Ovary (tissue), 9 donors: ENCODE measurements around the gene C6orf163. TPM values are rescaled to one million over a fixed set of nuclear protein-coding genes. Genes with fewer than 3 reads are reported as not detected.
"Not testable (repeated sequence)": the region's sequence is repeated elsewhere in the genome, so short reads cannot be mapped to it uniquely, and the experiment has no call there.

ENCODE experiments used
- DNase-seq, 5 donors: peaks; one replicate each; pipeline ENCODE4 v3.0.0-alpha.2; 2019 to 2020
- H3K27ac ChIP-seq, 2 donors: fragments of 200-600 bp; one replicate each; pipeline versions ENCODE4 v1.5.1 to v1.8.0; 2019 to 2022
- H3K27me3 ChIP-seq: fragments of 200-600 bp; one replicate; pipeline ENCODE4 v1.8.0; 2022
- H3K36me3 ChIP-seq: fragments of 200-600 bp; sonication (generic); one replicate; pipeline ENCODE4 v1.5.1; 2019
- H3K4me1 ChIP-seq: one replicate; pipeline ENCODE4 v1.8.1; 2013; ENCODE audit warnings: mild to moderate bottlenecking, moderate library complexity; ENCODE audit not compliant: insufficient read depth
- H3K4me3 ChIP-seq: fragments of 200-600 bp; sonication (generic); one replicate; pipeline ENCODE4 v1.5.1; 2017
- H3K9me3 ChIP-seq, 2 donors: fragments of 200-600 bp in 1 of 2; sonication (generic) in 1 of 2; one replicate each; pipeline versions ENCODE4 v1.5.1 to v1.8.1; 2013 to 2019; ENCODE audit warnings: mild to moderate bottlenecking in 1 of 2, moderate library complexity in 1 of 2
- EP300 ChIP-seq: sonication (generic); formaldehyde crosslinking; IDR thresholded peaks from one replicate; pipeline ENCODE4 v1.6.1; 2017; ENCODE audit warnings: antibody characterized with exemption
- POLR2A ChIP-seq: fragments of 450-650 bp; IDR thresholded peaks from one replicate; pipeline ENCODE4 v1.6.1; 2017; ENCODE audit warnings: antibody characterized with exemption, mild to moderate bottlenecking, moderate library complexity
- WGBS, 3 donors: extraction: QIAGEN DNeasy Blood & Tissue Kit in 1 of 3; methylation state at CpG; one replicate each; pipeline versions ENCODE4 v1.1.5 to v1.1.7; 2013 to 2017; 5-methylcytosine and 5-hydroxymethylcytosine counted together
- intact Hi-C, 4 donors: fragments of 100-400 bp; cut with DNase I; formaldehyde crosslinking; loops; one replicate each; pipeline versions ENCODE4 v1.11.0 to v1.15.1; 2022 to 2023
- polyA plus RNA-seq, 2 donors: library from polyadenylated mRNA; stranded (reverse); fragments of 200-250 nt in 1 of 2; fragments of 350-450 nt in 1 of 2; fragmentation: Illumina TruSeq in 1 of 2; extraction: RNeasy Lipid Tissue Mini Kit (QIAGEN cat#74804) in 1 of 2; gene quantifications; one replicate each; pipeline ENCODE4 v1.2.3, GENCODE V29; 2013 to 2014
- total RNA-seq, 7 donors: library from RNA; depleted of rRNA in 2 of 7; stranded (reverse); fragments of >200 nt in 2 of 7; fragmentation: NEBNext Ultra II Directional in 3 of 7; extraction: Animal tissue kit (Norgen Biotek cat#: 25700) in 3 of 7; gene quantifications; one replicate each; pipeline versions ENCODE4 v1.1.0 to v1.2.4, GENCODE V29; 2016 to 2023
- TF ChIP-seq, protein P1 (sequence below), 3 donors: fragments of 450-650 bp in 2 of 3; fragments of 200-600 bp in 1 of 3; IDR thresholded peaks; one replicate each; pipeline versions ENCODE4 v1.5.1 to v1.8.0; 2016 to 2022; ENCODE audit warnings: antibody characterized with exemption in 3 of 3, mild to moderate bottlenecking in 1 of 3
- donor health status: DM: no; HTN: no; CAD: no; lungs with moderate emphysema.
- donor health status: DM: no; HTN: no; CAD: no.
- donor health status: Bipolar disorder and iron deficiency.
- donor health status: DM: yes; HTN: yes; CAD: no.
- donor health status: DM: no; HTN: no; CAD: no.
- donor health status: DM: yes; HTN: yes; CAD: no.

The C6orf163 gene
- total and polyA plus RNA-seq, 9 donors = 1.3 to 4.1 (median 2.8) TPM

DNA sequence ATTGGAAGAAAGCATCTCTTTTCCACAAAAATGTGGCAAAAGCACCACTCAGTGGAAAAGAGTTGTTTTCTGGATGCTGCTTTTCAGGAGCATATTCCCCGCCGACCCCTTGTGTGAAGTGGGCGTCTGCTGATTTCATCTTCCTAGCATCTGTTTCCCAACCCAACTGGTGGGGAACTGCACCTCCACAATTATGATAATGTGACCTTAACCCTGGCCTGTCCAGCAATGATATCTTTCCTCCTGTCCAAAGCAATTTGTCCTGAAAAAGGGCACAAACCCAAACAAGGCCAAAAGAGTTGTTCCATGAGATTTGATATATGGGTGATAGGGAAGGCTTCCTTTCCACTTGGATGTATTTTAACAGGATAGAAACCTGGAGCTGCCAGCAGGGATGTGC lies 29.5 kb upstream of the C6orf163 start:
- H3K36me3 ChIP-seq = no peaks in the 10 kb centered on the region
- 74 to 91% (median 90%) methylated on average over 3 of the region's 3 CpGs for WGBS, 3 donors
- H3K4me3 ChIP-seq = no peak overlapping the region
- H3K27me3 ChIP-seq = no peaks in the 10 kb centered on the region
- H3K9me3 ChIP-seq = no peaks in the 10 kb centered on the region
- no peak overlapping the region for H3K27ac ChIP-seq
- TF ChIP-seq EP300 (no peak), POLR2A (no peak)
- TF ChIP-seq, protein P1, sequence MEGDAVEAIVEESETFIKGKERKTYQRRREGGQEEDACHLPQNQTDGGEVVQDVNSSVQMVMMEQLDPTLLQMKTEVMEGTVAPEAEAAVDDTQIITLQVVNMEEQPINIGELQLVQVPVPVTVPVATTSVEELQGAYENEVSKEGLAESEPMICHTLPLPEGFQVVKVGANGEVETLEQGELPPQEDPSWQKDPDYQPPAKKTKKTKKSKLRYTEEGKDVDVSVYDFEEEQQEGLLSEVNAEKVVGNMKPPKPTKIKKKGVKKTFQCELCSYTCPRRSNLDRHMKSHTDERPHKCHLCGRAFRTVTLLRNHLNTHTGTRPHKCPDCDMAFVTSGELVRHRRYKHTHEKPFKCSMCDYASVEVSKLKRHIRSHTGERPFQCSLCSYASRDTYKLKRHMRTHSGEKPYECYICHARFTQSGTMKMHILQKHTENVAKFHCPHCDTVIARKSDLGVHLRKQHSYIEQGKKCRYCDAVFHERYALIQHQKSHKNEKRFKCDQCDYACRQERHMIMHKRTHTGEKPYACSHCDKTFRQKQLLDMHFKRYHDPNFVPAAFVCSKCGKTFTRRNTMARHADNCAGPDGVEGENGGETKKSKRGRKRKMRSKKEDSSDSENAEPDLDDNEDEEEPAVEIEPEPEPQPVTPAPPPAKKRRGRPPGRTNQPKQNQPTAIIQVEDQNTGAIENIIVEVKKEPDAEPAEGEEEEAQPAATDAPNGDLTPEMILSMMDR (IDR thresholded peaks at IDR 0.05) = no peak
- intact Hi-C loops = no loop called here
- no peaks in the 10 kb centered on the region for H3K4me1 ChIP-seq
- DNase-seq = no peak

DNA sequence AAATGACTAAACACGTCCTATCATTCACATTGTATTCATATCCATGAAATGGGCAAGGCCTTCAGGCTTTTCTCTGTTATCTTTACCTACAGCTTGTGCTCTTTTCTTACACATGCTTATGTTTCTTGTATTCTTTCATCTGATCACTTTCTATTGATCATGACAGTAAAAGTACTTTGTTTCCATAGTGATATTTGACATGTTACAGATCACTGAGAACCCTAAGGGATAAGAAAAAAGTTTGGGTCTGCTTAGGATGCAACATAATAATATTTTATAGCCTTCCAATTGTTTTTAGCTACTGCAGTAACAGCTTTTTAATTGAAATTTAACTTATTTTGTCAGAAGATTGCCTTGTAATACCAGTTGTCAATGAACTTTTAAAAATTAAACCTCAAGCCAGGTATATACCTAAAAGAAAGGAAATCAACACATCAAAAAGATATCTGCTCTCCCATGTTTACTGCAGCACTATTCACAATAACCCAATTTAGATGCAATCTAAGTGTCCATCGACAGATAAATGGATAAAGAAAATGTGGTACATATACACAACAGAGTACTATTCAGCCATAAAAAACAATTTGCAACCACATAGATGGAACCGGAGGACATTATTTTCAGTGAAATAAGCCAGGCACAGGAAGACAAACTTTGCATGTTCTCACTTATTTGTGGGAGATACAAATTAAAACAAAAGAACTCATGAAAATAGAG lies 25.2 kb upstream of the C6orf163 start:
- intact Hi-C loops = no loop called here
- H3K4me3 ChIP-seq = no peak overlapping the region
- H3K4me1 ChIP-seq = no peaks in the 10 kb centered on the region
- DNase-seq = no peak
- H3K27ac ChIP-seq = no peak overlapping the region
- H3K36me3 ChIP-seq = no peaks in the 10 kb centered on the region
- H3K27me3 ChIP-seq = no peaks in the 10 kb centered on the region
- TF ChIP-seq POLR2A (no peak), EP300 (no peak)
- TF ChIP-seq, protein P1 (IDR thresholded peaks at IDR 0.05) = no peak
- H3K9me3 ChIP-seq = no peaks in the 10 kb centered on the region
- WGBS, 3 donors = 83 to 84% (median 83%) methylated on average over 3 of the region's 3 CpGs

DNA sequence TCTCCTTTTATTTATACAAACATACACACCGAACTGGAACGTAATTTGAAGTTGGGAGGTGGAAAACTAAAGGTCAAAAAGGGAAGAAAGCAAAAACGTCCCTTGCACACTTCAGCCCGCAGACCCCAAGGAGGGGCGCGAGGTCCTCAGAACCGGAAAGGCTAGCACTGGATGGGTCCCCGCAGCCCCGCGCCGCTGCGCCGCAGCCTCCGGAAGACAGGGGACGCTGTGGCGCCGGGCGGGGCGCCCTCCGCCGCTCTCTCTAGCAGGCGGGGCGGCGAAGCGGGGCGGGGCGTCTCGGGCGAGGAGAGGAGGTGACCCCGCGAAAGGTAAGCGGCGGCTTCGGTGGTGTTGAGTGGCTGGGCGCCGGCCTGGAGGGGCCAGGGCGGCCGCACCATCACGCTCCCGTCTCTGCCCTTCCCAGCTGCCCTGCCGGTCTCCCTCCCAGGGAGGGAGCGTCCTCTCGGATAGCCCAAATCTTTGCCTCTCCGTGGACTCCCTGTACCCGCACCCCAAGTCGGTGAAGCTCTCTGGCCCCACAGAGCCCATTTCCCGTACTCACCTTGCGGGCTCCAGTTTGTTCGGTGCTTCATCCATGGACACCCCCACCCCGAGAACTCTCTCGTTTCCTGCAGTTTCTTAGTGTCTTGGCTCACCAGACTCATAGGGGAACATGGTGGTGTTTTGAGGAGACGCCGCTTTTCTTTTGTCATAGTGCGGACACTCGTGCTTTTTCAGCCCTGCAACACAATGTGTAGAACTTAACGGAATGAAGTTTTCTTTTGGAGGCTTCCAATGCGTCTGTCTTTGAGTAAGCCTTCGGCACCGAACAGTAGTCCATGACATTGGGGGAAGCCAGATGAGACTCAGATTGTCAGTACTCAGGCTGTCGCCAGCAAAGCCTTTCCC lies 22.1 kb upstream of the C6orf163 start, which contains the start of gene SMIM8:
Gene SMIM8 (plus strand): TSS at position 285 of the 909 bp plus-strand sequence. CDS start 14,444 bp downstream, outside the sequence.
- Histone ChIP-seq H3K36me3 (no peaks in the 10 kb centered on the region), H3K27ac (peak within 1 kb of the TSS; percentile 26 to 55), H3K9me3 (no peaks in the 10 kb centered on the region), H3K4me1 (no peaks in the 10 kb centered on the region), H3K27me3 (no peaks in the 10 kb centered on the region), H3K4me3 (peak within 1 kb of the TSS; percentile 85)
- peak; percentile 78 to 87 (median 82) for DNase-seq
- intact Hi-C loops = no loop called here
- TF ChIP-seq POLR2A = no peak
- TF ChIP-seq, protein P1 (IDR thresholded peaks at IDR 0.05) = peak; percentile 89 to 98 (median 93)
- WGBS, 3 donors = 0 to 1% (median 0%) methylated on average over 60 of the region's 60 CpGs

DNA sequence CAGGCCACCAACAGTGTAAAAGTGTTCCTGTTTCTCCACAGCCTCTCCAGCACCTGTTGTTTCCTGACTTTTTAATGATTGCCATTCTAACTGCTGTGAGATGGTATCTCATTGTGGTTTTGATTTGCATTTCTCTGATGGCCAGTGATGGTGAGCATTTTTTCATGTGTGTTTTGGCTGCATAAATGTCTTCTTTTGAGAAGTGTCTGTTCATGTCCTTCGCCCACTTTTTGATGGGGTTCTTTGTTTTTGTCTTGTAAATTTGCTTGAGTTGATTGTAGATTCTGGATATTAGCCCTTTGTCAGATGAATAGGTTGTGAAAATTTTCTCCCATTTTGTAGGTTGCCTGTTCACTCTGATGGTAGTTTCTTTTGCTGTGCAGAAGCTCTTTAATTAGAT lies 20.7 kb upstream of the C6orf163 start:
- H3K4me3 ChIP-seq, H3K27me3 ChIP-seq, H3K27ac ChIP-seq, H3K36me3 ChIP-seq, H3K9me3 ChIP-seq, DNase-seq, H3K4me1 ChIP-seq, intact Hi-C loops: not testable (repeated sequence)
- 95 to 100% (median 97%) methylated on average over 1 of the region's 1 CpG for WGBS, 3 donors

DNA sequence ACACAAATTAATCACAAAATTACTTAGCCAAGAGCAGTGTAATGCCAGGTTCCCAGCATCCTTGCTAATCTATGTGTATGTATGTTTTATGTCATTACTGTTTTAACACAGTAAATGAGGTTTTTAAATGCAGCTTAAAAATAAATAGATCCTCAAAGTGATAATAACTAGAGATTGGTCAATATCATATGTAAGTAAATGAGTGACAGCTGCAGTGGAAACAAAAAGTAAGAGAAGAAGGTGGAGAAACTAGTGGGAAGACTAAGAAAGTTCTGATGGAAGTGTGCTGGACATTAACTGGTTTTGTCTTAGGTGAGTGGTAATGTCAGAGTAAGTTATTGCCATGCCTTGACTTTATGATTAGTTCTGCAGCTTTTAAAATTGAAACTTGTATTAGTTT lies 13.7 kb upstream of the C6orf163 start:
- Histone ChIP-seq H3K4me3 (no peak overlapping the region), H3K36me3 (no peaks in the 10 kb centered on the region), H3K27ac (no peak overlapping the region), H3K9me3 (no peaks in the 10 kb centered on the region), H3K27me3 (no peaks in the 10 kb centered on the region), H3K4me1 (no peaks in the 10 kb centered on the region)
- no peak for DNase-seq
- TF ChIP-seq EP300 = no peak
- no peak for TF ChIP-seq POLR2A
- TF ChIP-seq, protein P1 (IDR thresholded peaks at IDR 0.05) = no peak
- intact Hi-C loops = no loop called here
